ENCODE measurements around the gene WDR89. TPM values are rescaled to one million over a fixed set of nuclear protein-coding genes. Genes with fewer than 3 reads are reported as not detected.
A peak's percentile ranks its signal among the peaks of the same experiment; 100 is the strongest.
"Not testable (repeated sequence)": the region's sequence is repeated elsewhere in the genome, so short reads cannot be mapped to it uniquely, and the experiment has no call there.

The WDR89 gene
- 7.9 and 14.7 TPM in 2 replicates for total RNA-seq (2014; rRNA removed; shearing (Covaris generic))

DNA sequence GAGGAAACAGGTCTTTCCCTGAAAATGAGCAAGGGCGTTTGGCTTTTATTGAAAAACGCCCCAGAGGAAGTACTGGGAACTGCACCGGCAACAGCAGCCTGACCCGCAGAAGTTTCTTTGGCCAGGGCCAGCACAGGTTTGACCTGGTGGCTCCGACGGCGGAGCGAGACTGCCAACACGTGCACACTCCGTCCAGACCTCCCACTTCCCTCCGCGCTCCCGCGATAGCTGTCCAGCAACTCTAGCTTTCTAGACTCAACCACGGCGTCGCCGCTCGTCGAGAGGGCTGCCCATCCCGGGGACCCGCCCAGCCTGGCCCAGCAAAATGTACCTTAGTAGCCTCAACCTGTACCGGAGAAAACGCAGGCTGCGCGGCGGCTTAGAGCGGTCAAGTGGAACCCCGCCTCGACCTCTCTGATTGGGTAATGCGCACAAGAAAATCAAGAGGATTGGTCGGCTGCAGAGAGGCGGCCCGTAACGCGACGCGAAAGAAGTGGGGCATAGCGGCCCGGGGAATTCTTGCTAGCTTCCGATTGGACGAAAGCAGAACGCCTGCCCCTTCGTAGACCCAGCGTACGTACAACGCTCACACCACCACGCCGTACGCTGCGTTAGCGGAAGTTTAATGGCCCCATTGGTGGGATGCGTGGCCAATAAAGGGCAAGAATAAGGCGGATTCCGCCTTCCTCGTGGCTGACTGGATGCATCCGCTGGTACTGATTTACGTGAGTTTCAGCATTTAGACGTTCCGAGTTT lies at the start of gene WDR89:
TSS of gene WDR89 (minus strand) at position 399 of the 756 bp plus-strand sequence. CDS start 41,929 bp downstream, outside the sequence.
- in situ Hi-C loops (cut with HindIII; ENCODE audit: low sequenced_read_pairs), result no loop called here
- DNase-seq (ENCODE audit: low spot score), result peak; percentile 100

DNA sequence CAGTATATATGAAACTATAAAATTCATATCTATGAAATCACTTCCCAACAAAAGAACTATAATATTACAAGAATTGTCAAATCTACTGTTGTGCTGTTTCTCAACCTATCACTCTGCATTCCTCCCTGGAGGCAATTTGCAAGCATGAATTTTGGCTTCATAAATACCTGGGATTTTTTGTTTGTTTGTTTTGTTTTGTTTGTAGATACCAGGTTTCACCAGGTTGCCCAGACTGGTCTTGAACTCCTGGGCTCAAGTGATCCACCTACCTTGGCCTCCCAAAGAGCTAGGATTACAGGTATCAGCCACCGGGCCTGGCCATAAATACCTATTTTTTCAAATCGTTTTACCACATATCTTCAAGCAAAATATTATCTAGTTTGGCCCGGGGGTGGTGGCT lies 47.5 kb upstream of the WDR89 start:
- in situ Hi-C loops (cut with HindIII; ENCODE audit: low sequenced_read_pairs), result no loop called here
- DNase-seq (ENCODE audit: low spot score), result no peak

GRCh38 chr14:63686926-63687325 lies 45.3 kb upstream of the WDR89 start:
- no peak for DNase-seq (ENCODE audit: low spot score)
- in situ Hi-C loops (cut with HindIII; ENCODE audit: low sequenced_read_pairs), result no loop called here

- DNase-seq (ENCODE audit: low spot score), result no peak
- in situ Hi-C loops (cut with HindIII; ENCODE audit: low sequenced_read_pairs), result no loop called here
Measured at GRCh38 chr14:63685401-63685800, 43.7 kb upstream of the WDR89 start.

- in situ Hi-C loops (cut with HindIII; ENCODE audit: low sequenced_read_pairs), result no loop called here
- no peak for DNase-seq (ENCODE audit: low spot score)
Measured at GRCh38 chr14:63682727-63683593, 41.3 kb upstream of the WDR89 start.

DNA sequence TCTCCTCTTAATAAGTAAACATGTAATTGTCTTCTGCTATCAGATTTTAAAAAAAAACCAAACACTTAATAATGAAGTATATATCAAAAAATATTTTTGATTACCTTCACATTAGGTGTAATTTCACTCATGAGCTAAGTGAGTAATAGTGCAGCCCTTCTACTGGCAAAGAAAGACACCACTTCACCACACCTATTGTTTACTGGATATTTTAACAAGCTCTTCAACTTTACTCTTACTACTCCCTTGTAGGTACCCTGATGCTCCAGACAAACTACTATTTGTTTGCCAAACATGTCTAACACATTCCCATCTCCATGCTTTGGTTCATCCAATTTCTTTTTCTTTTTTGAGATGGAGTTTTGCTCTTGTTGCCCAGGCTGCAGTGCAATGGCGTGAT lies 36.9 kb upstream of the WDR89 start:
- in situ Hi-C loops (cut with HindIII; ENCODE audit: low sequenced_read_pairs), result no loop called here
- DNase-seq (ENCODE audit: low spot score), result no peak

GRCh38 chr14:63677891-63678379 lies 36.3 kb upstream of the WDR89 start:
- peak; percentile 26 for DNase-seq (ENCODE audit: low spot score)
- in situ Hi-C loops (cut with HindIII; ENCODE audit: low sequenced_read_pairs), result no loop called here

- in situ Hi-C loops (cut with HindIII; ENCODE audit: low sequenced_read_pairs), result no loop called here
Measured at GRCh38 chr14:63676615-63677014, 34.9 kb upstream of the WDR89 start.

GRCh38 chr14:63673886-63674497 lies 32.3 kb upstream of the WDR89 start:
- DNase-seq (ENCODE audit: low spot score), result no peak
- in situ Hi-C loops (cut with HindIII; ENCODE audit: low sequenced_read_pairs), result no loop called here

More at GRCh38 chr14:63676615-63677014, 34.9 kb upstream of the WDR89 start:
- DNase-seq (ENCODE audit: low spot score), result no peak

DNA sequence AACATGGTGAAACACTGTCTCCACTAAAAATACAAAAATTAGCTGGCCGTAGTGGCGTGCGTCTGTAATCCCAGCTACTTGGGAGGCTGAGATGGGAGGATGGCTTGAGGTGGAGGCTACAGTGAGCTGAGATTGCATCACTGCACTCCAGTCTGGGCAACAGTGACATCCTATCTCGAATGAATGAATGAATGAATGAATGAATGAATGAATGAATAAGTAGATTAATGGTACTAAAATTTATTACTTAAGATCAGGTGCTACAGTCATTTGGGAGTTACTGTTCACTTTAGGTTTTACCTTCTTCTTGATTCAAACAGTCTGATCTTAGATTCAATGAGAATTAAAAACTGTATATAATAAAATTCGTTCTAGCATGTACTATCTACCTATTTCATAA lies 31.6 kb upstream of the WDR89 start:
- in situ Hi-C loops (cut with HindIII; ENCODE audit: low sequenced_read_pairs), result no loop called here
- DNase-seq (ENCODE audit: low spot score), result no peak

GRCh38 chr14:63672417-63673180 lies 30.9 kb upstream of the WDR89 start:
- DNase-seq (ENCODE audit: low spot score), result no peak
- in situ Hi-C loops (cut with HindIII; ENCODE audit: low sequenced_read_pairs), result no loop called here

- DNase-seq (ENCODE audit: low spot score), result no peak
- in situ Hi-C loops (cut with HindIII; ENCODE audit: low sequenced_read_pairs), result no loop called here
Measured at GRCh38 chr14:63671987-63672386, 30.3 kb upstream of the WDR89 start.

DNA sequence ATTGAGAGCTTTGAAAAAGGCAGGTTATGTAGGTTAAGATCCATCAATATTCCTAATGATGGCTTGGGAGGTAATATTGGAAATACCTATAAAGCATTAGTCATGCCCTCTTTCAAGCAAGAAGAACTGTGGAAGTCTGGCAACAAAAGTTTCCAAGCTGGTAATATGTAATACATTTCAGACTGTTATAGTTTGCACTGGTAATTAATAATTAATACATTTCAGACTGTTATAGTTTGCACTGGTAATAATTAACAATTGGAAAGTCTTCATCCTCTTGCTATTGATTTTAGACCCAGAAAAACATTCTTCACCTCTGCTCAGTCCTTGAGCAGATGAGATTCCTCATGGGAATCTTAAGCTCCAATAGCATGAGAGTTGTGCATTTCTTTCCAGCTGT lies 29.0 kb upstream of the WDR89 start:
- in situ Hi-C loops (cut with HindIII; ENCODE audit: low sequenced_read_pairs), result no loop called here
- no peak for DNase-seq (ENCODE audit: low spot score)

GRCh38 chr14:63666335-63666734 lies 24.7 kb upstream of the WDR89 start:
- in situ Hi-C loops (cut with HindIII; ENCODE audit: low sequenced_read_pairs), result no loop called here
- no peak for DNase-seq (ENCODE audit: low spot score)

DNA sequence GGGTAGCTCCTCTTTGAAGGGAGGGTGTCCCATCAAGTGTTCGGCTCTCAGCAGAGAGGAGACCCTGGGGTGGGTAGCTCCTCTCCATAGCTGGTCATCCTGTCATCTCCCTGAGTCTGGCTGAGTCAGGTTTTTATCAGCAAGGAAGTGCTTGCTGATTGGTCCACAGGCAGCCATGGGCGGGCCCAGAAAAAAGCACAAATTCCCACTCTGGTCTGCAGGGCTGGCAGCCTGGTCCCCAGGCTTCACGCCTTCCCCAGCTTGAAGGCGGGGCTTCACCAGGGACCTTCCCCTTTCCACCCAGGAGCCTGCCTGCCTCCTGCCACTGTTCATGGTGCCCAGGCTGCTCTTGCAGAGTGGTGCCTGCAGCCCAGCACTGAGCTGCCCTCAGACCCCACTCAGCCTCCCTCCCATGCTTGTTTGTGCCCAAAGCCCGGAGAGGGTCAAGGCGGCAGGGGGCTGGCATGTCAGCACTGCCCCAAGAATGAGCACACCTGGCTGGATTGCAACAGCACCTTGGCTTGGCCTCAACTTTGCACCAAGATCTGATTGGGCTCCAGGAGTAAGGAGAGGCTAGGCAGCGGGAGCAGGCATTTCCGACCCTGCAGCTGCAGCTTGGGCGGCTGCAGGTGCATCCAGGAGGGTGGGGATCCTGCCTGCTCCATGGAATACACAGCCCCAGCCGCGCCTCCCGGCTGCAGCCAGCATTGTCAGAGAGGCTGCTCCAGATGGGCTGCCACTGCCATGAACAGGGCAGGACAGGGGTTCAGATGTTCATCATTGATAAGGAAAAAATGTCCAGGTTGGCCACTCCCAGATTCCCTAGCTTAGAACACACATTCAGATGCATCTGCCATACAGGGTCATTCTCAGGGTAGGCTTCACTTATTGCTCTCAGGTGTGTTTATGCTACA lies 22.0 kb upstream of the WDR89 start:
- no peak for DNase-seq (ENCODE audit: low spot score)
- in situ Hi-C loops (cut with HindIII; ENCODE audit: low sequenced_read_pairs), result no loop called here

DNA sequence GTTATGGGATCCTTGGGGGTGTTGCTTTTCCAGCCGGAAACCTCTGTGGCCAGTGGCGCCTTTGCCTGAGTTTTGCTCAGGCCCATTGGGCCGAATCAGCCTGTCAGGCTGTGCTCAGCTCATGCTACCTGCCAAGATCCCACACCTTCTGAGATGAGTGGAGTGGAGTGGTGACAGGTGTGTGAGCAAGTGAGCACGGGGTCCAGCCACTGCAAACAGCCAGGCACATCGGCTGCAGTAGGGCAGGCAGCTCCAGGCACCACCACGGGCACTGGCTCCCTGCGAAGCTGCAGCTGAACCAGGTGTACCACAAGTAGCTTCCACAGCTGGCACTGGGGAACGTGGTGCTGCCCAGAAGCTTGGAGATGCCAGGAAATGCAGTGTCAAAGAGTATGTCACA lies 21.1 kb upstream of the WDR89 start:
- no peak for DNase-seq (ENCODE audit: low spot score)
- in situ Hi-C loops (cut with HindIII; ENCODE audit: low sequenced_read_pairs), result no loop called here

- in situ Hi-C loops (cut with HindIII; ENCODE audit: low sequenced_read_pairs), result not testable (repeated sequence)
Measured at GRCh38 chr14:63661881-63662280, 20.2 kb upstream of the WDR89 start.

GRCh38 chr14:63659726-63660125 lies 18.1 kb upstream of the WDR89 start:
- in situ Hi-C loops (cut with HindIII; ENCODE audit: low sequenced_read_pairs), result no loop called here

More at GRCh38 chr14:63661881-63662280, 20.2 kb upstream of the WDR89 start:
- DNase-seq (ENCODE audit: low spot score), result not testable (repeated sequence)

More at GRCh38 chr14:63659726-63660125, 18.1 kb upstream of the WDR89 start:
- no peak for DNase-seq (ENCODE audit: low spot score)

Measured in G401 (cell line).